HepG2 (cell line): ENCODE measurements around the gene SPATA33. TPM values are rescaled to one million over a fixed set of nuclear protein-coding genes. Genes with fewer than 3 reads are reported as not detected.

Experiments
- ATRX ChIP-seq: sonication (generic); formaldehyde crosslinking; IDR thresholded peaks from 2 replicates; pipeline ENCODE4 v1.4.0; 2020; ENCODE audit warnings: missing genetic modification reagents, borderline replicate concordance
- CREM ChIP-seq, 2 experiments: sonication (generic) in 1 of 2; formaldehyde crosslinking in 1 of 2; IDR thresholded peaks; 2 replicates each; pipeline versions ENCODE4 v1.4.0 to v1.6.1; 2016 to 2020; ENCODE audit warnings: antibody characterized with exemption in 1 of 2, mild to moderate bottlenecking in 1 of 2, missing genetic modification reagents in 1 of 2
- HOXA7 ChIP-seq: sonication (generic); formaldehyde crosslinking; IDR thresholded peaks from 2 replicates; pipeline ENCODE4 v1.8.1; 2022; ENCODE audit warnings: mild to moderate bottlenecking, missing genetic modification reagents, moderate library complexity
- KDM4B ChIP-seq: sonication (generic); formaldehyde crosslinking; IDR thresholded peaks from 2 replicates; pipeline ENCODE4 v1.4.0; 2020; ENCODE audit warnings: missing genetic modification reagents
- MAF1 ChIP-seq: sonication (generic); formaldehyde crosslinking; IDR thresholded peaks from 2 replicates; pipeline ENCODE4 v1.5.0; 2020; ENCODE audit warnings: missing genetic modification reagents, borderline replicate concordance
- NCOA2 ChIP-seq: sonication (generic); formaldehyde crosslinking; IDR thresholded peaks from 2 replicates; pipeline ENCODE4 v1.8.0; 2022; ENCODE audit warnings: inconsistent platforms
- NFKB2 ChIP-seq: sonication (generic); formaldehyde crosslinking; IDR thresholded peaks from 2 replicates; pipeline ENCODE4 v1.4.0; 2020; ENCODE audit warnings: missing genetic modification reagents, borderline replicate concordance
- TCF12 ChIP-seq, 2 experiments: fragments of 450-650 bp in 1 of 2; sonication (generic) in 1 of 2; formaldehyde crosslinking in 1 of 2; IDR thresholded peaks; 2 replicates each; pipeline versions ENCODE4 v1.6.1 to v1.8.0; 2017 to 2022; ENCODE audit warnings: antibody characterized with exemption in 1 of 2, mild to moderate bottlenecking in 1 of 2, missing genetic modification reagents in 1 of 2, moderate library complexity in 1 of 2
- XRCC5 ChIP-seq: fragments of 200-400 bp; formaldehyde crosslinking; optimal IDR thresholded peaks from 2 replicates; pipeline ENCODE3; 2017; ENCODE audit warnings: mild to moderate bottlenecking, low read length
- ZFP90 ChIP-seq: sonication (generic); formaldehyde crosslinking; IDR thresholded peaks from 2 replicates; pipeline ENCODE4 v1.8.0; 2022; ENCODE audit warnings: missing genetic modification reagents, mild to moderate bottlenecking, inconsistent platforms, borderline replicate concordance
- ZNF225 ChIP-seq: sonication (generic); formaldehyde crosslinking; IDR thresholded peaks from 2 replicates; pipeline ENCODE4 v1.4.0; 2020; ENCODE audit warnings: mild to moderate bottlenecking, missing genetic modification reagents
- ZNF777 ChIP-seq: sonication (generic); formaldehyde crosslinking; IDR thresholded peaks from 2 replicates; pipeline ENCODE4 v1.4.0; 2020; ENCODE audit warnings: missing genetic modification reagents
- polyA plus RNA-seq, 8 experiments: library from polyadenylated mRNA; depleted of rRNA in 3 of 8; stranded (reverse) in 7 of 8; unstranded in 1 of 8; fragments of >200 nt; fragmentation: Illumina TruSeq in 4 of 8; extraction: Trizol in 4 of 8; gene quantifications; 2 replicates each; pipeline versions ENCODE4 v1.2.1 to v1.2.3, GENCODE V29; 2011 to 2016; ENCODE audit warnings: low read depth in 4 of 8, missing spikeins in 1 of 8, mixed read lengths in 1 of 8; ENCODE audit not compliant: insufficient read depth in 1 of 8
- total RNA-seq, 5 experiments: library from RNA; depleted of rRNA; stranded (reverse); fragments of >200 nt; fragmentation: Illumina TruSeq; extraction: Trizol; gene quantifications; 2 replicates each; pipeline ENCODE4 v1.2.3, GENCODE V29; 2016; ENCODE audit warnings: low read depth in 1 of 5
- TF ChIP-seq, protein P1 (sequence below): IDR thresholded peaks from 2 replicates; pipeline ENCODE4 v1.6.1; 2016; ENCODE audit warnings: control low read depth
- TF ChIP-seq, protein P2 (sequence below): sonication (generic); formaldehyde crosslinking; IDR thresholded peaks from 2 replicates; pipeline ENCODE4 v1.4.0; 2020; ENCODE audit warnings: mild to moderate bottlenecking, missing genetic modification reagents
- TF ChIP-seq, protein P3 (sequence below): sonication (generic); formaldehyde crosslinking; IDR thresholded peaks from 2 replicates; pipeline ENCODE4 v1.4.0; 2020; ENCODE audit warnings: mild to moderate bottlenecking, missing genetic modification reagents
- TF ChIP-seq, protein P4 (sequence below): sonication (generic); formaldehyde crosslinking; IDR thresholded peaks from 2 replicates; pipeline ENCODE4 v1.8.1; 2022; ENCODE audit warnings: mild to moderate bottlenecking, missing genetic modification reagents

The SPATA33 gene
- total and polyA plus RNA-seq, 2 of the 13 experiments (the other 11 are each of a cell fraction or from before 2014, with no cell fraction given), result 5.7 to 11.0 TPM

DNA sequence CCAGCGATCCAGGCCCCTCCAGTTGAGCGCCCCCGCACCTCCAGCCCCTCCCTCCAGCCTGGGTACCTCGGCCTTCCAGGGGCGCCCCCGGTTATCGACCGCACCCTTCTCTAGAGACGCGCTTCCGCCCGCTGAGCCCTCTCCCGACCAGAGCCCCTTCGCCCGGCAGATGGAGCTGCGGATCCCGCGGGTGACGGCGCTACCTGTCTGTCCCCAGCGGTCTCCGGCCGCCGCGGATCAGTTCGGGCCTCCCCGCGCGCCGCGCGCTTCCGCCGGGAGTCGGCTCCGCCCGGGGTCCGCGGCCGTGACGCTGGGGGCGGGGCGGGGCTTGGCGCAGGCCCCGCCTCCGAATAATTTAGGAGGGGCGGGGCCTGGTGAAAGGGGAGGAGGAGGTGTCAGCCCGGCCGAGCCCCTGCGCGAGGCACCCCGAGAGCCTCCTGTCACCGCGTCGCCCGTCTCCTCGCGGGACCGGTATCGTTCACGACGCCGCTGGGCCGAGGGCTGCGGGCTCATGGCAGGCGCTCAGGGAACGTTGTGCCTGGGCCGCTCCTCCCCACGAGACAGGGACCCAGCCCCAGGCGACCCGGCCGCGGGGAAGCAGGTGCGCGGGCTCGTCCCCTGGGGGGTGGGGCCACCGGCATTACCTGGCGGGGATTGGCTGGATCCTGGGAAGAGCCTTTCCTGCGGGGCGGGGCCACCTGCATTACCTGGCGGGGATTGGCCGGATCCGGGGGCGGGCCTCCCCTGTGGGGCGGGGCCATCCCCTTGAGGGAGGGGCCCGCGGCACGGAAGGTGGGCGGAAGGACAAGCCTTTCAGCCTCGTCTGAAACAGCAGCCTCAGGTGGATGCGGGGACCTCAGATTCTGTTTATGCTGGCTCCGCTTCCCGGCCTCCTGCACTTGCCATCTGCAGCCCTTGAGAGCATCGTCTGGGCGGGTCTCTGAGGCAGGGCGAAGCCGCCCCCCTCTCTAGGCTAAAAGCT is 44.1 kb downstream of the SPATA33 start, which contains the start of gene SPATA2L (continued):
- TF ChIP-seq, protein P1, sequence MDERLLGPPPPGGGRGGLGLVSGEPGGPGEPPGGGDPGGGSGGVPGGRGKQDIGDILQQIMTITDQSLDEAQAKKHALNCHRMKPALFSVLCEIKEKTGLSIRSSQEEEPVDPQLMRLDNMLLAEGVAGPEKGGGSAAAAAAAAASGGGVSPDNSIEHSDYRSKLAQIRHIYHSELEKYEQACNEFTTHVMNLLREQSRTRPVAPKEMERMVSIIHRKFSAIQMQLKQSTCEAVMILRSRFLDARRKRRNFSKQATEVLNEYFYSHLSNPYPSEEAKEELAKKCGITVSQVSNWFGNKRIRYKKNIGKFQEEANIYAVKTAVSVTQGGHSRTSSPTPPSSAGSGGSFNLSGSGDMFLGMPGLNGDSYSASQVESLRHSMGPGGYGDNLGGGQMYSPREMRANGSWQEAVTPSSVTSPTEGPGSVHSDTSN, result no peak
- TF ChIP-seq, protein P2, sequence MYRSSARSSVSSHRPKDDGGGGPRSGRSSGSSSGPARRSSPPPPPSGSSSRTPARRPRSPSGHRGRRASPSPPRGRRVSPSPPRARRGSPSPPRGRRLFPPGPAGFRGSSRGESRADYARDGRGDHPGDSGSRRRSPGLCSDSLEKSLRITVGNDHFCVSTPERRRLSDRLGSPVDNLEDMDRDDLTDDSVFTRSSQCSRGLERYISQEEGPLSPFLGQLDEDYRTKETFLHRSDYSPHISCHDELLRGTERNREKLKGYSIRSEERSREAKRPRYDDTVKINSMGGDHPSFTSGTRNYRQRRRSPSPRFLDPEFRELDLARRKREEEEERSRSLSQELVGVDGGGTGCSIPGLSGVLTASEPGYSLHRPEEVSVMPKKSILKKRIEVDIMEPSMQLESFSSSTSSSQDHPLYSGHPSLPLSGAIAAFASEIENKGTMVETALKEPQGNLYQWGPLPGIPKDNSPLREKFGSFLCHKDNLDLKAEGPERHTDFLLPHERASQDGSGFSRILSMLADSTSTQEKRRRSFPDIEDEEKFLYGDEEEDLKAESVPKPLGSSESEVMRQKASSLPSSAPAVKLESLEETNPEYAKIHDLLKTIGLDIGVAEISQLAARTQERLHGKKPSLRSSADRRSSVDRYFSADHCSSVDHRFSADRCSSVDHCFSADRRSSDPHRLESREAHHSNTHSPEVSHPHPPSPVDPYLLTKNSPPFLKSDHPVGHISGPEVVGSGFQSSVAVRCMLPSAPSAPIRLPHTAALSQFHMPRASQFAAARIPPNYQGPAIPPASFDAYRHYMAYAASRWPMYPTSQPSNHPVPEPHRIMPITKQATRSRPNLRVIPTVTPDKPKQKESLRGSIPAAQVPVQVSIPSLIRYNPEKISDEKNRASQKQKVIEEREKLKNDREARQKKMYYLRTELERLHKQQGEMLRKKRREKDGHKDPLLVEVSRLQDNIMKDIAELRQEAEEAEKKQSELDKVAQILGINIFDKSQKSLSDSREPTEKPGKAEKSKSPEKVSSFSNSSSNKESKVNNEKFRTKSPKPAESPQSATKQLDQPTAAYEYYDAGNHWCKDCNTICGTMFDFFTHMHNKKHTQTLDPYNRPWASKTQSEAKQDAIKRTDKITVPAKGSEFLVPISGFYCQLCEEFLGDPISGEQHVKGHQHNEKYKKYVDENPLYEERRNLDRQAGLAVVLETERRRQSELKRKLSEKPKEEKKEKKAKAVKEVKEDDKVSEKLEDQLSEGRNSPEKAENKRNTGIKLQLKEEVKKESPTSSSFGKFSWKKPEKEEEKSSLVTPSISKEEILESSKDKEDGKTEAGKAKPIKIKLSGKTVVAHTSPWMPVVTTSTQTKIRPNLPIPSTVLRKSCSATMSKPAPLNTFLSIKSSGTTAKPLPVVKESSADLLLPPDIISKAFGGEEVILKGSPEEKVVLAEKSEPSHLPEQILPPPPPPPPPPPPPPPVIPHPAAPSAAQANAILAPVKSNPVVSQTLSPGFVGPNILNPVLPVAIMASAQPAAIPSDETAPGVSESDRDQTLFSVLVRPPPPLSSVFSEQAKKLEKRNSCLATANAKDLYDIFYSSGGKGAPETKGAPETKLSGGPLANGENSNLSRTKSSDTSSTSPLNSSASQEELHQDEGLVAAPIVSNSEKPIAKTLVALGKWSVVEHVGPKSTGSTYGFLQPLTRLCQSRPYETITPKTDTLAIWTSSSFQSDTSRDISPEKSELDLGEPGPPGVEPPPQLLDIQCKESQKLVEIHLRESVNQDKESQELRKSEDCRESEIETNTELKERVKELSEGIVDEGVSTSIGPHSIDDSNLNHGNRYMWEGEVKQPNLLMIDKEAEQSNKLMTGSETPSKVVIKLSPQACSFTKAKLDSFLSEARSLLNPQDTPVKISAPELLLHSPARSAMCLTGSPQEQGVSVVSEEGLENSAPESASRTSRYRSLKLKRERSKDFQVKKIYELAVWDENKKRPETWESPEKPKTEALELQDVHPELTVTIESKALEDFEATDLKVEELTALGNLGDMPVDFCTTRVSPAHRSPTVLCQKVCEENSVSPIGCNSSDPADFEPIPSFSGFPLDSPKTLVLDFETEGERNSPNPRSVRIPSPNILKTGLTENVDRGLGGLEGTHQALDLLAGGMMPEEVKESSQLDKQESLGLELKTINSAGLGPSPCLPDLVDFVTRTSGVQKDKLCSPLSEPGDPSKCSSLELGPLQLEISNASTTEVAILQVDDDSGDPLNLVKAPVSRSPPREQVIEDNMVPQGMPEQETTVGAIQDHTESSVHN (CRISPR knock-in tag), result no peak; the same call in 1 of the 2 replicates
- TF ChIP-seq ATRX, result no peak
- TF ChIP-seq, protein P3, sequence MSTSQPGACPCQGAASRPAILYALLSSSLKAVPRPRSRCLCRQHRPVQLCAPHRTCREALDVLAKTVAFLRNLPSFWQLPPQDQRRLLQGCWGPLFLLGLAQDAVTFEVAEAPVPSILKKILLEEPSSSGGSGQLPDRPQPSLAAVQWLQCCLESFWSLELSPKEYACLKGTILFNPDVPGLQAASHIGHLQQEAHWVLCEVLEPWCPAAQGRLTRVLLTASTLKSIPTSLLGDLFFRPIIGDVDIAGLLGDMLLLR (CRISPR knock-in tag), result no peak
- no peak; the same call in none of the 2 replicates for TF ChIP-seq CREM (IDR thresholded peaks at IDR 0.05)
- TF ChIP-seq CREM (CRISPR knock-in tag; IDR thresholded peaks at IDR 0.05), result no peak
- TF ChIP-seq TCF12 (IDR thresholded peaks at IDR 0.05), result no peak
- peak; percentile 49; the same call in 1 of the 2 replicates for TF ChIP-seq TCF12 (CRISPR knock-in tag; IDR thresholded peaks at IDR 0.05)
- TF ChIP-seq MAF1 (CRISPR knock-in tag), result peak; percentile 75; the same call in 1 of the 2 replicates
- 0 out of 2 replicates have a peak, but pooled peaks have one; percentile 45 for TF ChIP-seq ZNF225
- 0 out of 2 replicates have a peak, but pooled peaks have one; percentile 65 for TF ChIP-seq NFKB2
- TF ChIP-seq NCOA2 (CRISPR knock-in tag), result no peak
- peak; percentile 68; the same call in 1 of the 2 replicates for TF ChIP-seq ZFP90
- peak; percentile 49 for TF ChIP-seq XRCC5
- no peak for TF ChIP-seq ZNF777
- TF ChIP-seq, protein P4, sequence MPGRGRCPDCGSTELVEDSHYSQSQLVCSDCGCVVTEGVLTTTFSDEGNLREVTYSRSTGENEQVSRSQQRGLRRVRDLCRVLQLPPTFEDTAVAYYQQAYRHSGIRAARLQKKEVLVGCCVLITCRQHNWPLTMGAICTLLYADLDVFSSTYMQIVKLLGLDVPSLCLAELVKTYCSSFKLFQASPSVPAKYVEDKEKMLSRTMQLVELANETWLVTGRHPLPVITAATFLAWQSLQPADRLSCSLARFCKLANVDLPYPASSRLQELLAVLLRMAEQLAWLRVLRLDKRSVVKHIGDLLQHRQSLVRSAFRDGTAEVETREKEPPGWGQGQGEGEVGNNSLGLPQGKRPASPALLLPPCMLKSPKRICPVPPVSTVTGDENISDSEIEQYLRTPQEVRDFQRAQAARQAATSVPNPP (CRISPR knock-in tag), result no peak
- 0 out of 2 replicates have a peak, but pooled peaks have one; percentile 10 for TF ChIP-seq KDM4B (CRISPR knock-in tag)
- no peak for TF ChIP-seq HOXA7 (CRISPR knock-in tag)
